Loucy (cell line): ENCODE results near the gene HIF1AN.

Experiments used
- CTCF ChIP-seq: fragments of 200-600 bp; sonication (generic); conservative IDR thresholded peaks from 2 replicates; pipeline ENCODE4 v1.5.1; 2014; ENCODE audit warnings: mild to moderate bottlenecking, antibody characterized with exemption, low read length
- EZH2phosphoT487 ChIP-seq: fragments of 200-600 bp; IDR thresholded peaks from 2 replicates; pipeline ENCODE4 v1.6.1; 2018; ENCODE audit warnings: antibody characterized with exemption, mild to moderate bottlenecking, moderate library complexity, borderline replicate concordance

- no peak for TF ChIP-seq CTCF
- no peak for TF ChIP-seq EZH2phosphoT487
These were observed 35.5 kb downstream of the HIF1AN start for GRCh38 chr10:100571084-100571856.
